ENCODE measurements around the gene LARP4B.

The LARP4B gene

GRCh38 chr10:814536-815302 lies 116.8 kb downstream of the LARP4B start:
- Histone ChIP-seq H3K27ac (ENCODE audit: low read depth, low read length) (no peak overlapping the region), H3F3A (ENCODE audit: control insufficient read depth, insufficient read depth) (0 out of 2 replicates have a peak, but pooled peaks cover 6% of the 10 kb centered on the region), H3K79me2 (ENCODE audit: control insufficient read depth, low read length) (no peaks in the 10 kb centered on the region), H3K27me3 (ENCODE audit: control insufficient read depth, low read length) (no peaks in the 10 kb centered on the region), H4K20me1 (ENCODE audit: control insufficient read depth, insufficient read depth, low read depth, low read length) (peaks cover 2% of the 10 kb centered on the region; the same call in 1 of the 2 replicates), H3K4me1 (ENCODE audit: control insufficient read depth, low read length) (no peaks in the 10 kb centered on the region), H3K9me2 (replicated peaks; ENCODE audit: control insufficient read depth, low read length) (no peaks in the 10 kb centered on the region), H3K4me3 (ENCODE audit: low read length) (no peak overlapping the region), H3K9me3 (ENCODE audit: control insufficient read depth, insufficient read depth, low read length) (no peaks in the 10 kb centered on the region), H3K36me3 (ENCODE audit: control insufficient read depth, low read length) (peaks cover 92% of the 10 kb centered on the region), H3K4me2 (ENCODE audit: low read length) (no peak overlapping the region)
- TF ChIP-seq EZH2phosphoT487 (IDR thresholded peaks at IDR 0.05; ENCODE audit: borderline replicate concordance, low read length) = no peak
- TF ChIP-seq, protein P1, sequence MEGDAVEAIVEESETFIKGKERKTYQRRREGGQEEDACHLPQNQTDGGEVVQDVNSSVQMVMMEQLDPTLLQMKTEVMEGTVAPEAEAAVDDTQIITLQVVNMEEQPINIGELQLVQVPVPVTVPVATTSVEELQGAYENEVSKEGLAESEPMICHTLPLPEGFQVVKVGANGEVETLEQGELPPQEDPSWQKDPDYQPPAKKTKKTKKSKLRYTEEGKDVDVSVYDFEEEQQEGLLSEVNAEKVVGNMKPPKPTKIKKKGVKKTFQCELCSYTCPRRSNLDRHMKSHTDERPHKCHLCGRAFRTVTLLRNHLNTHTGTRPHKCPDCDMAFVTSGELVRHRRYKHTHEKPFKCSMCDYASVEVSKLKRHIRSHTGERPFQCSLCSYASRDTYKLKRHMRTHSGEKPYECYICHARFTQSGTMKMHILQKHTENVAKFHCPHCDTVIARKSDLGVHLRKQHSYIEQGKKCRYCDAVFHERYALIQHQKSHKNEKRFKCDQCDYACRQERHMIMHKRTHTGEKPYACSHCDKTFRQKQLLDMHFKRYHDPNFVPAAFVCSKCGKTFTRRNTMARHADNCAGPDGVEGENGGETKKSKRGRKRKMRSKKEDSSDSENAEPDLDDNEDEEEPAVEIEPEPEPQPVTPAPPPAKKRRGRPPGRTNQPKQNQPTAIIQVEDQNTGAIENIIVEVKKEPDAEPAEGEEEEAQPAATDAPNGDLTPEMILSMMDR (IDR thresholded peaks at IDR 0.05; ENCODE audit: low read depth, low read length, poor library complexity, severe bottlenecking) = no peak

DNA sequence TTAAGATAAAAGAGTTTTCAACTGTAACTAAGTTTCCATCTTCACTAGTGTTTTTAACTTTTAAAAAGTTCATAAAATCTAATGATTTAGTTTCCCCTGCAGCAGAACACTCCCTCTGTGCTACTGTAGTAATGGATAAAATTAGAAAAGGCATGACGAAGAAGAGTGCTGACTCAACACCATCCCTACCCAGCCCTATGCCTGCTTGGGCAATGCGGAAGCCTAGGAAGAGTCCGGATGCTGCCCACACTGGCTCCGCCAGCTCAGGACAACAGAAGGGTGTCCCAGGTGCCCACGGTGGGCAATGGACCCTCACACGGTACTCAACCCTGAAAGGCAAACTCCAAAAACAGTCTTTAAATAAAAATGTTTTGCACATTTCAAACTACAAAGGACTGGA lies 118.2 kb downstream of the LARP4B start:
- Histone ChIP-seq H3K9me2 (replicated peaks; ENCODE audit: control insufficient read depth, low read length) (no peaks in the 10 kb centered on the region), H3K27ac (ENCODE audit: low read depth, low read length) (no peak overlapping the region), H3K4me1 (ENCODE audit: control insufficient read depth, low read length) (no peaks in the 10 kb centered on the region), H3K36me3 (ENCODE audit: control insufficient read depth, low read length) (peaks cover 92% of the 10 kb centered on the region), H3F3A (ENCODE audit: control insufficient read depth, insufficient read depth) (0 out of 2 replicates have a peak, but pooled peaks cover 6% of the 10 kb centered on the region), H4K20me1 (ENCODE audit: control insufficient read depth, insufficient read depth, low read depth, low read length) (peaks cover 2% of the 10 kb centered on the region; the same call in 1 of the 2 replicates), H3K27me3 (ENCODE audit: control insufficient read depth, low read length) (no peaks in the 10 kb centered on the region), H3K4me2 (ENCODE audit: low read length) (no peak overlapping the region), H3K79me2 (ENCODE audit: control insufficient read depth, low read length) (no peaks in the 10 kb centered on the region), H3K9me3 (ENCODE audit: control insufficient read depth, insufficient read depth, low read length) (no peaks in the 10 kb centered on the region), H3K4me3 (ENCODE audit: low read length) (no peak overlapping the region)
- TF ChIP-seq EZH2phosphoT487 (IDR thresholded peaks at IDR 0.05; ENCODE audit: borderline replicate concordance, low read length) = no peak

DNA sequence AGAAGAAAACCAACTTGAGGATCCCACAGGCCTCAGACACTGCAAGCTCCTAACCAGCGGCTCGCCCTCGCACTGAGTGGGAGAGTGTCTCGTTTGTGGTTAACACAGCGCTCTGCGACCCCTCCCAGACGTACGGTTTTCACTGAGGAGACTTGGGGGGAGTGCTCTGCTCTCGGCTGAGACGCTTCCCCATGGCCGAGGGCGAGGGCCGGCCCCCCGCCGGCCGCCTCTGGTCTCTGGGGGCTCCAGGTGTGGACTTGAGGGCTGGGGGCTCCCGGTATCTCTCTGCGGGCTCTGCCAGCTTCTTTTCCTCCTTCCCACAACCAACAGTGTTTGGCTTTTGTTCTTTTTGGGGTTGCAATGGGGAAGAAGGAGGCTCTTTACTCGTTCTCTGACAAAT lies 118.7 kb downstream of the LARP4B start:
- peaks cover 2% of the 10 kb centered on the region; the same call in 1 of the 2 replicates for H4K20me1 ChIP-seq (ENCODE audit: control insufficient read depth, insufficient read depth, low read depth, low read length)
- H3K36me3 ChIP-seq (ENCODE audit: control insufficient read depth, low read length) = peaks cover 92% of the 10 kb centered on the region
- no peak overlapping the region for H3K27ac ChIP-seq (ENCODE audit: low read depth, low read length)
- 0 out of 2 replicates have a peak, but pooled peaks cover 6% of the 10 kb centered on the region for H3F3A ChIP-seq (ENCODE audit: control insufficient read depth, insufficient read depth)
- H3K4me2 ChIP-seq (ENCODE audit: low read length) = no peak overlapping the region
- no peaks in the 10 kb centered on the region for H3K79me2 ChIP-seq (ENCODE audit: control insufficient read depth, low read length)
- H3K4me1 ChIP-seq (ENCODE audit: control insufficient read depth, low read length) = no peaks in the 10 kb centered on the region
- no peaks in the 10 kb centered on the region for H3K9me3 ChIP-seq (ENCODE audit: control insufficient read depth, insufficient read depth, low read length)
- H3K4me3 ChIP-seq (ENCODE audit: low read length) = no peak overlapping the region
- no peaks in the 10 kb centered on the region for H3K27me3 ChIP-seq (ENCODE audit: control insufficient read depth, low read length)
- TF ChIP-seq, protein P1 (IDR thresholded peaks at IDR 0.05; ENCODE audit: low read depth, low read length, poor library complexity, severe bottlenecking) = no peak
- no peak for TF ChIP-seq EZH2phosphoT487 (IDR thresholded peaks at IDR 0.05; ENCODE audit: borderline replicate concordance, low read length)
- H3K9me2 ChIP-seq (replicated peaks; ENCODE audit: control insufficient read depth, low read length) = no peaks in the 10 kb centered on the region

All from DOHH2 (cell line).